GM18858 (cell line): ENCODE results near the gene PEX26.
"Not testable (repeated sequence)": the region's sequence is repeated elsewhere in the genome, so short reads cannot be mapped to it uniquely, and the experiment has no call there.

Experiments
- ATAC-seq: cut with Tn5 transposase; IDR thresholded peaks from one replicate; pipeline ENCODE4 v1.9.1; 2021; ENCODE audit not compliant: unreplicated experiment

The PEX26 gene

DNA sequence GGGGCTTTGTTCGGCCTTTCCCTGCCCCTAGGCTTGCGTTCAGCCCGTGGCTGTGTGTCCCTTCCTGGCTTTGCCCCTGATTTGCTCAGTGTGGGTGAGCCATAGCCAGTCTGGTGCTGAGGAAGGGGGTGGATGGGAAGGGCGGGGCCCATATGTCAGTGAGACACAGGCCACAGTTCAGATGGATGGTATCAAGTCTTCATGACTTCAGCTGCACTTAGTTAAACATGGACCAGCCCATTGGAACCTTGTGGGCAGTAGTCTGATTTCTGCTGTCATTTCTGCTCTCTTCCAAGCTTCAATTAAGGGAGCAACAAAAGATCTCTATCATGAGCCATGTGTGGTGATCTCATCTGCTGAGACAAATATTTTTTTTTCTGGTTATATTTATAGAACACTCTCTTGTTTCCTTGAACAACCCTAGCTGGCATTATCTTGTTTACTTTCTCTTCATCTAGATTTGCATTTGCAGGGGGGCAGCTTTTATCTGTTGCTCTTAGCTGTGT is 21.6 kb upstream of the PEX26 start:
- ATAC-seq, result no peak

DNA sequence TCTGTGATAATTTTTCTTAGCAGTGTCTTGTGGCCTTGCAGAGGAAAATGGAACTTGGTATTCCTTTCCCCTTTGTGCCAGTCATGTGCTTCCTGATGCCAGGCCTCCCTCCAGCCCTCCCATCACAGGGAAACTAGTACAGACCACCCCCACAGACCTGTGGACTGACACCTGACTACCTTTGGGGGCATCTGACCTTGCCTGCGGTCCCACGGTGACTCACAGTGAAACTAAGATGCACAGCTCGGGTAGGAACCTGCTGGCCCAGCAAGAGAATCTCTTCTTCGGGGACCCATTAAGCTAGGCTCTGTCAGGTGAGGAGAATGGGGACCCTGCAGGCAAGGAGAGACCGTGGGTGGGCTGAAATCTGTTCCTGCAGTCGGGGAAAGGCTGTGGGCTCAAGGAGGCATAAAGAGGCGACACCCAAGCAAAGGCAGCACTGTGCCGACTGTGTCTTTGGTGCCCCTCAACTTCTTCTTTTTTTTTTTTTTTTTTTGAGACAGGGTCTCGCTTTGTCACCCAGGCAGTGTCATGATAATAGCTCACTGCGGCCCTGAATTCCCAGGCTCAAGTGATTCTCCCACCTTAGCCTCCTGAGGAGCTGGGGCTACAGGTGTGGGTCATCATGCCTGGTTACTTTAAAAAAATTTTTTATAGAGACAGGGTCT is 20.8 kb upstream of the PEX26 start:
- no peak for ATAC-seq

- peak; percentile 64 for ATAC-seq
Observed at GRCh38 chr22:18057568-18058209, 20.1 kb upstream of the PEX26 start.

- ATAC-seq, result no peak
Observed at GRCh38 chr22:18058371-18059093, 19.3 kb upstream of the PEX26 start.

DNA sequence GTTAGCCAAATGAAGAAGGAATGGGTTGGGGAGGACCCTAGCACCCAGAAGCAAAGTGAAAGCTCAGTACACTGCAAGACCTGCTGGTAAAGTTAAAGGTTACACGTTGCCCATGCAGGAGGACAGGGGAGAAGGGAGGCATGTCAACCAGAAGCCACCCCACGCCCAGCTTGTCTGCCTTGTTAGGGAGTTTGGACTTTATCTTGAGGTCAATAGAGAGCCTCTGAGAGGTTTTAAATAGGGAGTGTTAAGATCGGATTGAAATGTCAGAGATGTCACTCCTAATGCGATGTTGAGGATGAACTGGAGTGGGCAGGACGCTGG is 18.7 kb upstream of the PEX26 start:
- ATAC-seq, result no peak

GRCh38 chr22:18059473-18059872 is 18.3 kb upstream of the PEX26 start:
- ATAC-seq, result no peak

GRCh38 chr22:18059991-18060390 is 17.8 kb upstream of the PEX26 start:
- ATAC-seq, result no peak

GRCh38 chr22:18060646-18061620 is 16.9 kb upstream of the PEX26 start:
- no peak for ATAC-seq

GRCh38 chr22:18062421-18062820 is 15.4 kb upstream of the PEX26 start:
- ATAC-seq, result no peak

DNA sequence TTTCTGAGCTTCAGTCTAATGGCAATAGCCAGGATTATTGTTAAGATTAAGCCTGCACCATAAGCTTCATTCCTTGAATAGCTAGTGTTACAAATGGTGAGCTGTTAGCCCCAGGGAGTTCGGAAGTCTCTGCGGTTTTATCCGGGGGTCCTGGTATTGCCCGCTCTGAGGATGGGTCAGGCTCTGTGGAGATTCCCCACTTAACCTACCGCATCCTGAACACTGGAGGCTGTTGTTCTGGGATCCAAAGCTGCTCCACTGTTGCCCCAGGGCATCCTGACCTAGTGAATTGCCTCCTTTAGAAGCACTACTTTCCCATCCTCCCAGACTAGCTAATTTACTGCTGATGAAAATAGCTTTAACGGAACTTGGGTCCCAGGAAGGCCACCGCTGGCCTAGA is 14.5 kb upstream of the PEX26 start:
- no peak for ATAC-seq

DNA sequence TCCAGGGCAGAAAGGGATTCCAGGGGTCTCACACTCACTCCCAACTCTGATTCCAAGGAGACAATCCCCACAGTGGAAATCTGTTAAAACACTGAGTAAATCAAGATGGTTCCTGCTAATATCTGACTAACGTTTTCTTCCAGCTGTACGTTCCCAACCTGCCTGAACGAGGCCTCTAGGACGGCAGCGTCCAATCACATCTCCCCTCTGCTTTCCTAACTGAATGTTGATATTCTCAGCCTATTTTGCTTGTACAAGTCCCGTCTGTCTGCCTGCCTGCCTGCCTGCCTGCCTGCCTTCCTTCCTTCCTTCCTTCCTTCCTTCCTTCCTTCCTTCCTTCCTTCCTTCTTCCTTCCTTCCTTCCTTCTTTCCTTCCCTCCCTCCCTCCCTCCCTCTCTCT is 14.1 kb upstream of the PEX26 start:
- not testable (repeated sequence) for ATAC-seq

DNA sequence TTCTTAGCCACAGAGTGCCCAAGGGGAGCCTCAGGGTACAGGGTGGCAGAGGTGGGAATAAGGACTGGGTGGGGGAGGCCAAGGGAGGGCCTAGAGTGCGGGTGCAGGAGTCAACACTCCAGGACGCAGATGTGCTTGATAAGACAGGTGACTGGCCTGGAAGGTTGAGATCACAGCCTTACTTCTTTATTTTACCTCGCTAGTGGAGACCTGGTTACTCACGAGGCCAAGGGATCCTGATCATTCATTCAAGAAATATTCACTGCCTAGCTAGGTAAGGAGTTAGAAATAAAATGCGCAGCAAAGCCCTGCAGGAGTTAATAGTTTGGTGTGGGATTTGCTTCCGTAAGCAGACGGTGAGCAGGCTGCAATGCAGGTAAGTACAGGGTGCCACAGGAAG is 13.2 kb upstream of the PEX26 start:
- ATAC-seq, result no peak

DNA sequence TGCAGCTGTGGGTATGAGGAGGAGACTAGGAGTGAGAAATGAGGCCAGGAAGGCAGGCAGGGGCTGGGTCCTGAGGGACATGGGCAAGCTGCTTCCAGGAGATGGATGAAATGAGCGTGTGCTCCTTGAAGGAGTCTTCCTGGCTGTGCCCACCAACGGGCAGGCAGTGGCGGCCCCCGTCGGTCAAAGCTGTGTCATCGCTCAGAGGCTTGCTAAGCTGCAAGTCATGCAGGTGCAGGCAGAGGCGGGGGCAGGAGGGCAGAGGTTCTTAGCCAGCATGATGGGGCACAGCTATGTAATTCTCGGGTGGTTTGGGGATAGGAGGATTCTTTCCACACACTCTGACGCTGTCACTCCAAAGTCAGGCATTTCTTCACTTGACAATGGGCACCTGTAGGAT is 12.5 kb upstream of the PEX26 start:
- ATAC-seq, result no peak

DNA sequence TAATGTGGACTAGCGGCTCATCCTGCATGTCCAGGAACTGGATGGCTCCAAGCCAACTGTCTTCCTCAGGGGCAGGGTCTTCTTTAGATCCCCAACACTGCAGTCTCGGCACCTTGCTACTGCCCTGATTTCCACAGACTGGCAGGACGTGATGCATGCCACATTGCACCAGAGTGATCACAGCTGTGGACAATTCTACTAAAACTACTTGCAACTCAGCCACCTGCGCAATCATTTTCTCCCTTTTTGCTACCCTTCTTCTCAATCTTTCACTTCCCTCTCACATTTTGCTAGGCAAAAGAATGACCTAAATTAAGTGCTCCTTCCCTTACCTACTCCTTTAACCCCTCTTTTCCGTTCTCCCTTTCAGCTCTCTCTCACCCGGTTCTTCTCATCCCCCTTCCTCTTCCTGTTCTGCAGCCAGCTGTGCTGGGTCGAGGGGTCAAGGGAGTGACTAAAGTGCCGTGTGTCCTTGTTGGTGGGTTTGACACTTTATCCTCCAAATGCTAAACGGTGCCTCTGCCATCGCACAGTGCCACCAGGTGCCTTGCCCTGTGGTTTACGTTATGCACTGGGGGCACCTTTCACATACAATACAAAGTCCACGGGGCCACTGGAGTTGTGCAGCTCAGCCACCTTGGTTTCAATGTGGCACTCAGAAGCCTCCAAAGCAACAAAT is 11.5 kb upstream of the PEX26 start:
- no peak for ATAC-seq

DNA sequence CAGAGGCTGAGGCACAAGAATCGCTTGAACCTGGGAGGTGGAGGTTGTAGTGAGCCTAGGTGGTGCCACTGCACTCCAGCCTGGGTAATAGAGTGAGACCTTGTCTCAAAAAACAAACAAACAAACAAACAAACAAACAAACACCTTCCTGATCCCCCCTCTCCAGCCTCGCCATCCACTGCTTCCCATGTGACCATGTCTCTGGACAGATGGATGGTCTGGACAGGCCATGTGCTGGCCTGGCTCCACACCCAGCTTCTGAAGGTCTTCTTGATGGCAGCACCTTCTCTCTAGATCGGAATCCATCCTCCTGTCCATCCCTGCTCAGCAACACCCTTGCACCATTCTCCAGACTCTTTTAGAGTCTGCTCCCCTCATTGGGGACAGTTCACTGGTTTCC is 10.7 kb upstream of the PEX26 start:
- ATAC-seq, result no peak

DNA sequence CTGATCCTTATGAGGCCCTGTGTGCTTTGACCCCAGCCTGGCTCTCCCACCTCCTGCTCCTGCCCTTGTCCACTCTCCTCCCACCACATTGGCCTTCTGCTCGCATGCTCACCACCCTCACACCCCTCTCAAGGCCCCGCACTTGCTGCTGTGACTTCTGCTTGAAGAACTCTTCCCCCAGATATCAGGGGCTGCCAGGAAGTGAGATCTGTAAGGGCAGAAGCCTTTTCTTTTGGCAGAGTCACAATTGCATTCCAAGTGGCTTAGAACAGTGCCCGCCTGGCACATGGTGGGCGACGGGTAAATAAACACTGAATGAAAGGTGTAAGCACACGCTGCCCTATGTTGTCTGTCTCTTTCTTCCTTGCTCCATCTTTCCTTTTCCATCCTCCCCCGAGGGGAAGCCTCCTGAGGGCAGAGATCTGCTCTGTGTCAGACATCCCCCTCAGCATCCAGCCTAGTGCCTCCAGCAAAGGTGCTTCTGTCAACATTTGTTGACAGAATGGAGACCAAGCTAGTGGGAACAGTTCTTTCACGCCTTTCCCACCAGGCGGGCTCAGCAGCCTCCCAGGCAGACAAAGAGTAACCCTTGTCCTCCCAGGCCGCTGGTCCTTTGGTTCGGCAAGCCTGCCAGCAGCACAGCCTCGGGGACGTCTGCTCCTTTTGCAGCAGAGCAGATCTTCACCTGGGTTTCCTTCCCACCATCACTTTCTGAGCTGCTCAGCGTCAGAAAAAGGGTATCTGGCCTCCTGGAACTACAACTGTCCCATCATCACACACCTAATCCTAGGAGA is 10.0 kb upstream of the PEX26 start:
- no peak for ATAC-seq

DNA sequence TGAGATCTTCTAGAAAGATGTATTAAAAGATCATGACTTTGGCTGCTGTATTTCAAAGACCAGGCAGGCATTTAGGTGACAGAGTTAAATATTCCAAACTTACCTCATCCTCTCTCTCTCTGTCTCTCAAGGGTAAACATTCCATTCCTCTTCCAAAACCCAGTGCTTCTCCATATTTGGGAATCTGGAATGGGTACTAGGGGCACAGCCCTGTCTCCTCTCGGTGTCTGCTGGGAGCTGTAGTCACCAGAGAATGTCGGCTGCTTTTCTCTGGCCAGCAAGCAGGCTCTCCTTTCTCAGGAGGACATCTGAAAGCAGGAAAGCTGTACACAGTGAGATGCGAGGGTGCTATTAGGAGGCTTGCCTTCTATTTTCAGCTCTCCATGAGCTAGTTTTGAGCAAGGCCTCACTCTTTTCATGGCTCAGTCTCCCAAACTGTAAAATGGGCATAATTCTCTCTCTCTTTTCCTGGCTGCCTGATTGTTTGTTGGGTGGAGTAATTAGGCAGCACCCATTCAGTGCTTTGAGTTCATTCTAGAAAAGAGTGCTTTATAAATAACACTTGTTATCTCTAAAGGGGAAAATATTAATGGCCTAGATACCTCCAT is 9.3 kb upstream of the PEX26 start:
- no peak for ATAC-seq

GRCh38 chr22:18069041-18069440 is 8.7 kb upstream of the PEX26 start:
- ATAC-seq, result no peak

DNA sequence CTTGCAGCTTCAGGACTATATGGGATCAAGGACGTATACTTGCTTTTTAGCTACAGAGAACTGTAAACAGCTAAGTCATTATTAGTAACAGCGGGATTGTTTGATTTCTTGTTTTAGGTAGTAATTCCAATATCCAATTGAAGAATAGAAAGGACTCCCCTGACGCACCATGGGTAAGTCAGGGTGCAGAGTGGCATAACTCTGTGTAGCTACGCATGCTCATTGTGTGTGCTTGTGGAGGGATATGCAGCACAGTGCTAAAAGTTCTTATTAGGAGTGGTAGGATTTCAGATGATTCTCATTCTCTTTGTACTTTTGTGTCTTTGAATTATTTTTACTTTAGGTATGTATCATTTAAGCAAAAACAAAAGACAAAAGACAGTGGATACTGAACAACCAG is 7.7 kb upstream of the PEX26 start:
- no peak for ATAC-seq
